BLaER1 treated with 17β-estradiol and CSF1 and Interleukin-3, amounts not matched to agents 10 nM and 100 nM (cell line): Measurements from ENCODE around the gene PAK4.
A peak's percentile ranks its signal among the peaks of the same experiment; 100 is the strongest.

Experiments used
- H3K27ac ChIP-seq, 11 experiments: shearing (Covaris generic); formaldehyde crosslinking; 2 replicates each; pipeline ENCODE4 v1.8.1; 2022
- H3K27me3 ChIP-seq, 11 experiments: shearing (Covaris generic); formaldehyde crosslinking; 2 replicates each; pipeline ENCODE4 v1.8.1; 2022
- H3K36me3 ChIP-seq, 11 experiments: shearing (Covaris generic); formaldehyde crosslinking; 2 replicates each; pipeline ENCODE4 v1.8.1; 2022
- H3K4me1 ChIP-seq, 10 experiments: shearing (Covaris generic); formaldehyde crosslinking; 2 replicates each; pipeline ENCODE4 v1.8.1; 2022
- H3K4me2 ChIP-seq, 11 experiments: shearing (Covaris generic); formaldehyde crosslinking; 2 replicates each; pipeline ENCODE4 v1.8.1; 2022
- H3K4me3 ChIP-seq, 10 experiments: shearing (Covaris generic); formaldehyde crosslinking; 2 replicates each; pipeline ENCODE4 v1.8.1; 2022
- H3K9ac ChIP-seq, 11 experiments: shearing (Covaris generic); formaldehyde crosslinking; 2 replicates each; pipeline ENCODE4 v1.8.1; 2022
- H3K9me3 ChIP-seq, 11 experiments: shearing (Covaris generic); formaldehyde crosslinking; replicated peaks in 1 of 11; 2 replicates each; pipeline ENCODE4 v1.8.1; 2022
- H4K20me1 ChIP-seq, 11 experiments: shearing (Covaris generic); formaldehyde crosslinking; 2 replicates each; pipeline ENCODE4 v1.8.1; 2022
- Cebpa-rat ChIP-seq, 11 experiments: shearing (Covaris generic); IDR thresholded peaks; 2 replicates each; pipeline ENCODE4 v1.8.1; 2022

Gene PAK4

DNA sequence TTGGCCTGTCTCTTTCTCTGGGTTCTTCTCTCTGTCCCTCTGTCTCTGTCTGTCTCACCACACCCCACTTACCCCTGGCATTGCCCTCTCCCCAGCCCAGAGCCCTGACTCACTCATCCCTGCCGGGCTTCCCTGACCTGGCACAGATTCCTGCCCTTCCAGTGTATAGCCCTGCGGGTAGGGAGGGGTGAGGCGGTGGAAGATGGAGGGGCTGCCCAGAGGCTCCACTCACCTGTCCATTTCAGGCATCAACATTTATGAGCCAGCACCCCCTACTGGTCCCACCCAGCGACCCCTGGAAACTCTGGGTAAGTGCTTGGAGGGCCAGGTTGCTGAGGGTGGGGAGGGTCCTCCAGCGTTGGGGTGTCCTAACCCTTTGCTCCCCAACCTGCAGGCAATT lies 72.2 kb downstream of the PAK4 start:
- Histone ChIP-seq H3K4me3 (no peak overlapping the region), H4K20me1 (peaks cover 0 to 22% (median 0%) of the 10 kb centered on the region in 11 experiments; a peak in 5 of 22 replicates), H3K9ac (no peak overlapping the region), H3K27me3 (peaks cover 38 to 53% (median 49%) of the 10 kb centered on the region in 11 experiments), H3K4me1 (peaks cover 0 to 27% (median 14%) of the 10 kb centered on the region in 10 experiments; a peak in 17 of 20 replicates), H3K27ac (no peak overlapping the region), H3K4me2 (0 out of 22 replicates have a peak overlapping the region, but pooled peaks of 1 of the 11 experiments have one; percentile 75), H3K9me3 (no peaks in the 10 kb centered on the region), H3K36me3 (no peaks in the 10 kb centered on the region)
- no peak for TF ChIP-seq Cebpa-rat (IDR thresholded peaks at IDR 0.05)

DNA sequence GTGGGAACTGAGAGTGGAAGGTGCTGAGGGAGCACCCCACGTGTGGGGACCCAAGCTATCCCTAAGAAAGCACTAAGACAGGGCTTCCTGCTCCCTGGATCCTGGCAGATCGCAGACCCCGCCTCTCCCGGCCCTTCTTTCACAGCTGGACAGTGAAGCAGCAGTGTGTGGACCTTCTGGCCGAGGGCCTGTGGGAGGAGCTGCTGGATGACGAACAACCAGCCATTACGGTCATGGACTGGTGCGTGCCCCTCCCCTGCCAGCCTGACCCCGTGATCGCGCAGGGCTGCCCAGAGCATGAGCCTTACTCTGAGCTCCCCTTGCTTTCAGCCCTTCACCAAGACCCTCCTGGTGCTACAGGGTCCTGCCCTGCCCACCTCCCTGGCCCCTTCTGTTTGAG lies 73.4 kb downstream of the PAK4 start:
- Histone ChIP-seq H3K9ac (no peak overlapping the region), H4K20me1 (peaks cover 0 to 22% (median 0%) of the 10 kb centered on the region in 11 experiments; a peak in 5 of 22 replicates), H3K36me3 (no peaks in the 10 kb centered on the region), H3K27ac (no peak overlapping the region), H3K4me1 (peaks cover 0 to 17% (median 12%) of the 10 kb centered on the region in 10 experiments; a peak in 17 of 20 replicates), H3K4me3 (no peak overlapping the region), H3K27me3 (peaks cover 50 to 66% (median 62%) of the 10 kb centered on the region in 11 experiments), H3K4me2 (no peak overlapping the region), H3K9me3 (no peaks in the 10 kb centered on the region)
- no peak for TF ChIP-seq Cebpa-rat (IDR thresholded peaks at IDR 0.05)

DNA sequence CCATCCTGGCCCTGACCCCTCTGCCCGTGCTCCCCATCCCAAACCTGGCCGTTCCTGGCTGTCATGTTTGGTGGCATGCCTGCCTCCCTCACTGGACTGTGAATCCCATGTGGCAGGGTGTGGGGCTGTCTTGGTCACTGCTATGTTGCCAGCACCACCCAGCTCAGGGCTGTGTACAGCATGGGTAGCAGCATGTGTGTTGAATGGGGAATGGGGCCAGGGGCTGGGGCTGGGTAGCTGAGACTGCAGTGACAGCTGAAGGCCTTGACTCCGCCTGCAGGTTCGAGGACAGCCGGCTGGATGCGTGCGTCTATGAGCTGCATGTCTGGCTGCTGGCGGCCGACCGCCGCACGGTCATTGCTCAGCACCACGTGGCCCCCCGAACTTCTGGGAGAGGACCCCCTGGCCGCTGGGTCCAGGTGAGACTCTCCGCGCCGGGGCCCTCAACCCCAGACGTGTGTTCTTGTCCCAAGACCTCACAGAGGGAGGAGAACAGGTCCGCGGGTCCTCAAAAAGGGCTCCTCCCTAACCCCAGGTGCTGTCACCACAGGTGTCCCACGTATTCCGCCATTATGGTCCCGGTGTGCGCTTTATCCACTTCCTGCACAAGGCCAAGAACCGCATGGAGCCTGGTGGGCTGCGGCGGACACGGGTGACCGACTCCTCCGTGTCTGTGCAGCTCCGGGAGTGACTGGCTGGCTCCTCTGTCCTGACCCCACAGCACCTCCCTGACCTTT lies 74.6 kb downstream of the PAK4 start:
- no peak for TF ChIP-seq Cebpa-rat (IDR thresholded peaks at IDR 0.05)
- H3K9me3 ChIP-seq, result no peaks in the 10 kb centered on the region
- H3K27ac ChIP-seq, result no peak overlapping the region
- H3K36me3 ChIP-seq, result no peaks in the 10 kb centered on the region
- no peak overlapping the region for H3K4me3 ChIP-seq
- peaks cover 0 to 14% (median 10%) of the 10 kb centered on the region in 10 experiments; a peak in 17 of 20 replicates for H3K4me1 ChIP-seq
- H3K27me3 ChIP-seq, result peaks cover 59 to 74% (median 68%) of the 10 kb centered on the region in 11 experiments
- peaks cover 0 to 22% (median 0%) of the 10 kb centered on the region in 11 experiments; a peak in 5 of 22 replicates for H4K20me1 ChIP-seq
- no peak overlapping the region for H3K9ac ChIP-seq
- H3K4me2 ChIP-seq, result no peak overlapping the region

DNA sequence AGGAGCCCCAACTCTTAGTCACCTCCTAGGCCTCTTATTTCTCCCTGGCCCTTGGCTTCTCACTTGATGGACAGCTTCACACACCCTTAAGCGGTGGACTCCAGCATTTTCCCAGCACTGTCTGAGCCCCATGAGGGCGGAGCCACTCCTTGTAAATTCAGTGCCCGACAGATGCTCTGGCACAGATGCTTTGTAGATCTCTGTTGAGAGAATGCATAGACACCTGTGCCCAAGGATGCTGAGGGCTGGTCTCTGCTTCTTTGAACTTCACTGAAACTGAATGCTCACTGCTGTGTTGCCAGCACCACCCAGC lies 75.2 kb downstream of the PAK4 start:
- Histone ChIP-seq H3K36me3 (no peaks in the 10 kb centered on the region), H3K27me3 (peaks cover 56 to 70% (median 63%) of the 10 kb centered on the region in 11 experiments), H3K4me2 (no peak overlapping the region), H3K27ac (no peak overlapping the region), H3K9me3 (no peaks in the 10 kb centered on the region), H3K4me1 (peaks cover 0 to 11% (median 7%) of the 10 kb centered on the region in 10 experiments; a peak in 17 of 20 replicates), H3K4me3 (no peak overlapping the region), H4K20me1 (peaks cover 0 to 22% (median 0%) of the 10 kb centered on the region in 11 experiments; a peak in 5 of 22 replicates), H3K9ac (no peak overlapping the region)
- TF ChIP-seq Cebpa-rat (IDR thresholded peaks at IDR 0.05), result no peak

DNA sequence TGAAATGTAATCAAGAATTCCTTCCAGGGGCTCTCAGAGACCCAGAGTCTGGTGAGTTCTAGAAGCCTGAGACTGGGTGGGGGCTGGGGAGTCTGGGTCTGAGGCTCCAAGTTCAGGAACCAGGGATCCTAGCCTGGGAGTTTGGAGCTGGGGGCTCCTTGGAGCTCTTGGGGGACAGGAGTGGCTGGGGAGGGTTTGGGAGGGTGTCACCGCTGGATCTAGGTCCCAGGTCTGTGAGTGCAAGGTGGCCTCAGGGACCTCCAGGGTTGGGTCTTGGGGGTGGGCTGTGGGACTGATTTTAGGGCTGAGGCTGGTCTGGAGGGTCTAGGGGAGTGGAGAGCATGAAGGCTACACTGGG lies 77.4 kb downstream of the PAK4 start:
- Histone ChIP-seq H3K4me2 (no peak overlapping the region), H3K36me3 (no peaks in the 10 kb centered on the region), H4K20me1 (peaks cover 0 to 8% (median 0%) of the 10 kb centered on the region in 11 experiments; a peak in 2 of 22 replicates), H3K9ac (no peak overlapping the region), H3K27me3 (peaks cover 34 to 52% (median 41%) of the 10 kb centered on the region in 11 experiments), H3K27ac (no peak overlapping the region), H3K4me3 (no peak overlapping the region), H3K9me3 (no peaks in the 10 kb centered on the region), H3K4me1 (no peaks in the 10 kb centered on the region; a peak in 1 of 20 replicates)
- no peak for TF ChIP-seq Cebpa-rat (IDR thresholded peaks at IDR 0.05)

DNA sequence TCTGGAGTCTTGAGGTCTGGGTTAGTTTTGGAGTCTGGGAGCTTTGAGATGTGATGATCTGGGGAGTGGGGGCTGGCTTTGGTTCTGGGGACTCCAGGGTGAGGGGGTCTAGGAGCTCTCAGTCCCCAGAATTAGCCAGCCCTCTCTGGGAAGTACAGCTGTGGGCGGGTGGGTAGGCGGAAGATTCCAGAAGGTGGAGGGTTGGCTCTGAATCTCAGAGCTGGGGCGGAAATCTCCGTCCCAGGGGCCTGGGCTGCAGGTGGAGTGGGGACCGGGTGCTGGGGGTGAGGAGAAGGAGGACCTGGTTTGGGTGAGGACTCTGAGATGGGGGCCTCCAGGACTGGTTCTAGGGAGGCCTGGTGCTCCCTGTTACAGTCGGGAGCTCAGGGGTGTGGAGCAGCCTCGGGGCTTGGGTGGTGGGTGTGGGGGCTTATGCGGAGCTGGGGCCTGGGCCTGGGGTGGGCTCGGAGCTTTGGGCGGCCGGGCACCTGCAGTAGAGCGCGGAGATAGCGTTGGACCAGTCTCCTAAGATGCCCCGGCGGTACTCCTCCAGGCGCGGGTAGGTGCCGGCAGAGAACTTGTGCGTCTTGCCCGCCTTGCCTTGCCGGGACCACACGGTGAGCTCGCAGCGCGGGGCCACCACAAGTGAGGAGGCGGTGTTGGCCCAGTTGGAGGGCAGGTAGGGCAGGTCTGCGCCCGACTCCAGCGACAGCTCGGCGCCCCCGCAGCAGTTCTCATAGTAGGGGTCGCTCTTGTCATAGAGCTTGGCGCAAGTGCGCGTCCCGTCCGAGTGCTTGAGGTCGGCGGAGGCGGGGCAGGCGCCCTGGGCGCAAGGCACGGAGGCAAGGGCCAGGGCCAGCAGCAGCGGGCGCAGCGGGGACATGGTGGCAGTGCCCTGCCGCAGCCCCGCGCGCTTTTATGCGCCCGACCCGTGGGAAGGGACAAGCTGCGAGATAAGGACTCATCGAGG lies 78.1 kb downstream of the PAK4 start, which contains the start of gene SYCN:
Gene SYCN (minus strand): TSS at position 892 of the 970 bp plus-strand sequence. CDS start 9 bp downstream, at position 883.
- Histone ChIP-seq H3K9ac (no peak within 1 kb of the TSS), H3K4me3 (no peak within 1 kb of the TSS), H3K36me3 (no peaks in the 10 kb centered on the region), H3K4me1 (peaks cover 0 to 5% (median 0%) of the 10 kb centered on the region in 10 experiments; a peak in 5 of 20 replicates), H4K20me1 (peaks cover 0 to 8% (median 0%) of the 10 kb centered on the region in 11 experiments; a peak in 1 of 22 replicates), H3K27ac (no peak within 1 kb of the TSS), H3K27me3 (peaks cover 27 to 45% (median 34%) of the 10 kb centered on the region in 11 experiments), H3K9me3 (no peaks in the 10 kb centered on the region), H3K4me2 (no peak within 1 kb of the TSS)
- no peak for TF ChIP-seq Cebpa-rat (IDR thresholded peaks at IDR 0.05)

DNA sequence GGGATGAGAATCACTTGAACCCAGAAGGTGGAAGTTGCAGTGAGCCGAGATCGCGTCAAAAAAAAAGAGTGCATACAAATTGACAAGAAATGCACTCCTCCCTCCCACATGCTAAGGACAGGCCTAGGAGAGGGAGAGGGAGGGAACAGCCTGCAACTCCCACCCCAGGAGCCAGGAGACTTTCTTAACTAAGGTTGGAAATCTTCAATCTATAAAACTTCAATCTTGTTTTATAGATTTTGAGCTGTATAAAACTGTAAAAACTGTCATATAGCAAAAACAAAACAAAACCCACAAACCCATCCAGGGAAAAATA lies 79.8 kb downstream of the PAK4 start:
- Histone ChIP-seq H3K9me3 (no peaks in the 10 kb centered on the region), H3K9ac (no peak overlapping the region), H3K4me1 (peaks cover 0 to 6% (median 0%) of the 10 kb centered on the region in 10 experiments; a peak in 5 of 20 replicates), H3K4me3 (no peak overlapping the region), H3K4me2 (no peak overlapping the region), H3K36me3 (no peaks in the 10 kb centered on the region), H3K27me3 (peaks cover 21 to 38% (median 26%) of the 10 kb centered on the region in 11 experiments), H3K27ac (no peak overlapping the region), H4K20me1 (no peaks in the 10 kb centered on the region; a peak in 1 of 22 replicates)
- TF ChIP-seq Cebpa-rat (IDR thresholded peaks at IDR 0.05), result no peak

DNA sequence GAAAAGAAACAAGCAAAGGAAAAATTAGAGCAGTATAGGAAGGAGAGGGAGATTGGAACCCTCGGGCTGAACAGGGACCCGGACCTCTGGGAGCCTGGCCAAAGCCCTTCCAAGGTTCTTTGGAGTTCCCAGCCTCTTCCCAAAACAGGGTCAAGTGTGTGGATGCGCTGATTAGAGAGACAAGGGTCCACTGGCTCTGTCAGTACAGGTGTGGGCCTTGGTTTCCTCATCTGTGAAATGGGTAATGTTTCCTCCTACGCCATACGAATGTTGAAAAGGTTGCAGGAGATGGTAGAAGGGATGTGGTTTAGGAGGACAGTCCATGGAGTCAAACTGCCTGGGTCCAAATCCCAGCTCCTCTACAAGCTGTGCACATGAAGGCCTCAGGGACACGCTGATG lies 80.5 kb downstream of the PAK4 start:
- TF ChIP-seq Cebpa-rat (IDR thresholded peaks at IDR 0.05), result no peak
- Histone ChIP-seq H3K27me3 (peaks cover 21 to 38% (median 26%) of the 10 kb centered on the region in 11 experiments), H3K36me3 (no peaks in the 10 kb centered on the region), H3K9me3 (no peaks in the 10 kb centered on the region), H3K27ac (no peak overlapping the region), H3K4me2 (no peak overlapping the region), H4K20me1 (no peaks in the 10 kb centered on the region; a peak in 1 of 22 replicates), H3K9ac (no peak overlapping the region), H3K4me3 (no peak overlapping the region), H3K4me1 (peaks cover 0 to 6% (median 0%) of the 10 kb centered on the region in 10 experiments; a peak in 5 of 20 replicates)
